GM18870 (cell line): Measurements from ENCODE around the gene CLCN4.

ENCODE experiments used
- ATAC-seq: cut with Tn5 transposase; IDR thresholded peaks from one replicate; pipeline ENCODE4 v1.9.1; 2021; ENCODE audit warnings: moderate library complexity; ENCODE audit not compliant: unreplicated experiment

CLCN4 gene

DNA sequence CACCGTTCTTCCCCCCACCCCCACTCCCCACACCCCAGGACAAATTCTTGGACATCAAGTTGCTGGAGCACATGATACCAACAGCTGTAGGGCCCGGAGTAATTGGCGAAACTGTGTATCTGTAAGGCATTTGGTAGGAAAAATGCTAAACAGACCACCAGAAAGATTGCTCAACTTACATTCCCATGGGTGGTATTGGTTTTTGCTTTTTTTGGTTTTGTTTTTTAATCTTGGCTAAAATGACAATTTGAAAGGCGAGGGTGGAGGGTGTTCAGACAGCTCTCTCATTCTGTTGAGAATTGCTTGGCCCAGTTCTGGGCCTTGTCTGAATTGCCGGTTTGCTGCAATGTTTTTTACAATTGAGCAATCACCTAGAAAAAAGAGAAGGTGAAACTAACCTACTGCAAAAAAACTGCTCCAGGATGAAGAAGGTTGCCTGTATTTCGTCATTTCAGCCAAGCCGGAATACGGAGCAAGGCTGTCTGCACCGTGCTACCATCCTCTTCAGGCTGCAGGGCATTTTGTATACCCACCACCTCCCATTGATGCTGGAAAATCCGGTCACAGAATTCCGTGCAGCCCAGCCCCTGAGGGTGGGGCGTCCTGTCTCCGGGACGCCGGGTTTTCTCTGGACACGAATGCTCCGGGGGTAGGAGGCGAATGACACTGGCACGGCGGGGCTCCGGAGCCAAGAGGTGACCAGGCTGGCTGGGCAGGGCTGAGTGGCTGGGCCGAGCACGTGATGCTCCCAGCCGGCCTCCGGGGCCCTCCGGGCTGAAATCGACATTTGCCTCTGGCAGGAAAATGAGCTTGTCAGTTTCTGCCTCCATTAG, at the start of gene CLCN4:
Gene CLCN4 (plus strand): TSS at position 777 of the 833 bp plus-strand sequence. CDS start 28,058 bp downstream, outside the sequence.
- peak; percentile 63 for ATAC-seq

GRCh38 chrX:10107483-10107882, 49.3 kb upstream of the CLCN4 start:
- no peak for ATAC-seq

DNA sequence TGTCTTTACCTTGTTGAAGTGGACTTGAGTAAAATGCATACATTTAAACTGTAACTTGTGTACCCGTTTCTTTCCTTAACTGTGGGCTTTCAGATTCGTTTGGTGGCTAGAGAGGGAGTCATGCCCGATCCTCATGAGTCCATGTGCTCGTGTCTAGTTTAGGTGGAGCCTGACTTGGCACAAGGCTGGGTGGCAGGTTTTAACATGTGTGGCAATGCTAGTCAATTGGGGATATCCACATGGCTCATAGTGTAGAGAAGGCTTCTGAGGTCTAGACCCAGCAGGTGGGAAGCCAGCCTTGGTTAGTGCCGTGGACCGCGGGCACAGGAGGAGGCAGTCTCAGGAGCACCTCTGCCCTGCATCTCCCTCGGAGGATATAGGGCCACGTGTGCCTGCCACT, 48.5 kb upstream of the CLCN4 start:
- no peak for ATAC-seq

- ATAC-seq = no peak
These were observed 47.1 kb upstream of the CLCN4 start for GRCh38 chrX:10109695-10110094.

DNA sequence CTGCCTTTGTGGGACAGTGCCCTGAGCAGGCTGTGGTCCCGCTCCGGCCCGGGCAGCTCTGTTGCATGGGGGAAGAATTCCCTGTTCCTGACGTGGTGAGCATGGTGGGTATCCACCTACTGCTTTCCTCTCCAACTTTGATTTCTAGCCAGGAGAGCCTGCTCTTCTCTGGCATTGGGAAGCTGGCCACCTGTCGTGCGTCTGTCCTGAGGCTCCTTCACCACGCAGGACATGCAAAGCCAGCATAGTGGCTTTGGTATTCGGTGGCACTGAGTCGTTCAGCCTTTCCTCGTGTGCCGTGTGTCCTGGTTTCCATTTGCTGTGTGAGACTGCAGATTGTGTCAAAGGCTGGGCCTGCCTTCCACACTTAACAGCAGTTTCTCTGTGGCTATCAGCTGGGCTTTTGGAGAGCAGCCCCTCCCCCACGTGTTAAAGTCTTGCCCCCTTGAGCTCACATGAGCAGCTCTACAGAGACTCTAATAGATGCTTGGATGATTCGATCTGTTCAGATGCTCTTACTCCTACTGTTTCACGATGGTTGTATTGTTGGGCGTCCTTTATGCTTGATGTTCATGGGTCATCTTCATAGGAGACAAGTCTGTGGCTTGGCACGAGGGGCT, 46.3 kb upstream of the CLCN4 start:
- ATAC-seq = no peak

DNA sequence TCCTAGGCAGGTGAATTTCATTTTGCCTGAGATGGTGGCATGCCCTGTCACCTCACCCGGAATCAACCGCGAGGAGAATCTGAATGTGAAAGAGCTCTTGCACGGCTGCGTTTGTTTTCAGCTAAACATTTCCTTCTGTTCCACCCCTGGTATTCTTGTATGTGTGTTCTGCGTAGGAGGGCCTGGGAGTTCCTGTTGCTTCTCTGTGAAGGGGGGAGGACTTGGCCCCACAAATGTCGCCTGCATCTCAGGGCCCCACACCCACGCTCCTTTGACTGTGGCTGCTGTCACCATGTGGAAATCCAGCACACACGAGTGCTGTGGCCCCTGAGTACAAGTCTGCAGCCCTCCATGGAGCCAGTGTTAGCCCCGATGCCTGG, 45.8 kb upstream of the CLCN4 start:
- ATAC-seq = peak; percentile 37

DNA sequence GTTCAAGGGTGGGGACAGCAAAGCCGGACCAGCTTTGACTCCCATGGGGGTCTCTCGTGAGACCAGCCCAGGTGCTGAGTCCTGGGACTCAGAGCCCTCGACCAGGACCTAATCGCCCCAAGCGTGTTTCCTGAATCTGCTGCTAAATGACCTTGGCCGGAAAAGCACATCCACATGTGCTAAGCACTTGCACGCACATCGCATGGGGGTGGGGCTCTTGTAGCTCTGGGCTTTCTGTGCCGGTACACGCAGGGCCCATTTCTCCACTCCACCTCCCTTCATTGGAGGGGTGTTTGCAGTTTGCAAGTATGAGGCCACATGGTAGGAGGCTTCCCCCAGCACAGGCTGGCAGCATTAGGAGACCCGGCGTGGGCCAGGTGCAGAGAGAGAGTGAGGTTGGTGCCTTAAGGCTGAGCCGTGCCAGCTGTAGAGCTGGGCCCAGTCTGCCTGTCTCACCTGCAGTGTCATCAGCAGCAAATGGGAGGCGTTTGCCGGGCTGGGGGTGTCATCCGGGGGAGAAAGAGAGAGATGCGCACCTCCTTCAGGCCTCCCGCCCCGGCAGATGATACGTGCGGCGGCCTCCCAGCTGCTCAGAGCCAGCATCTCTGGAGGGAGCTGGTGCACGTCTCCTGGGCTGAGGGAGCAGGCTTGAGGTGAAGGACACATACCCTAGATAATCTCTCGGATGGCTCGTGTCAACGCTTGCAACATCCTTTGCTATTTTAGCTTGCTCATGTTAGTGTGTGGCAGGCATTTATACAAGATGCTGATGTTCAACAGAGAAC, 45.2 kb upstream of the CLCN4 start:
- ATAC-seq = peak; percentile 38

- ATAC-seq = peak; percentile 54
These were observed 44.3 kb upstream of the CLCN4 start for GRCh38 chrX:10112510-10112909.

DNA sequence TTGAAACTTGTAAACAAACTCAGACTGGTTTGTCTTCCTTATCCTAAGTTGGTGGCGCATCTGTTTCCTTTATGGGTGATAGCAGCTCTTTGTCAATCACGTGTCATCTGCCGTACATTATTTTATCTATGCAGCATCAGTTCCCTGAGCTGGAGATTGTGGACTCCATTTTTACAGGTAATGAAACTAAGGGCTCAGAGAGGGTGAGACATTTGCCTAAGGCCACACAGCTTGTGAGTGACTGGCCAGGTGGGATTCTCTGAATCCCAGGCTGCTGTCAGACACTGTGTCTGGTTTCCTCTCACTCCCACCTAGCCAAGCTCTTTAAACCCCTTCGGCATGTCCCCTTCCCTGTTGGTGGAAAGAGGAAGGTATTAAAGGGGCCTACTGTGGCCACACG, 41.7 kb upstream of the CLCN4 start:
- ATAC-seq = no peak

DNA sequence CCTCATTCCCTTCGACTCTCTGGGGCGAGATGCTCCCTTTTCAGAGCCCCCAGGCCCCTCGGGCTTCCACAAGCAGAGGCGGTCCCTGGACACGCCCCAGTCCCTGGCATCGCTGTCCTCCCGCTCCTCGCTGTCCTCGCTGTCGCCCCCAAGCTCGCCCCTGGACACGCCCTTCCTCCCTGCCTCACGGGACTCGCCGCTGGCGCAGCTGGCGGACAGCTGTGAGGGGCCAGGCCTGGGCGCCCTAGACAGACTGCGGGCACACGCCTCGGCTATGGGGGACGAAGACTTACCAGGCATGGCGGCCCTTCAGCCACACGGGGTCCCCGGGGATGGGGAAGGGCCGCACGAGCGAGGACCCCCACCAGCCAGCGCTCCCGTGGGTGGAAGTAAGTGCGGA, 39.5 kb upstream of the CLCN4 start:
- no peak for ATAC-seq

DNA sequence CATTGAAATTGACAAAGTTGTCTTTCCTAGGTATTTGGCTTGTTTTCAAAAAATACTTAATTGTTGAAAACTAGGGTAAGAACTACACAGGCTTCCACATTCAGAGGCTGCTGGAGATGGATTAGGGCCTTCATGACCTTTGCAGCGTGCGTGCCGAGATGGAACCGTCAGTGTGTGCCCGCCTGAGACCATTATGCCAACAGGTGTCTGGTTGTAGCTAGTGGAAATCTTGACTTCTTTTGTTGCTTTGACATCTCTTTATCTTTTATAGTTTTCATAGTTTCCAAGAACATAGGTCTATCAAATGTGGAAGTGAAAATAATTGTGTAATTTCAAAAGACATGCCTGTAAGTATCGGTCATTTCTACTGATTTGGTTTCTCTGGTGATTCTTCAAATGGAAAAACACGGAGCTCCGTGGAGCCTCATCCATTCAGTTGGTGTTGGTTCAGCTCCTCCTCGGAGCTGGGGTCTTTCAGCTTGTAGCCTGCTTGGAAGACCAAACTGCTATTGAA, 38.9 kb upstream of the CLCN4 start:
- ATAC-seq = no peak

DNA sequence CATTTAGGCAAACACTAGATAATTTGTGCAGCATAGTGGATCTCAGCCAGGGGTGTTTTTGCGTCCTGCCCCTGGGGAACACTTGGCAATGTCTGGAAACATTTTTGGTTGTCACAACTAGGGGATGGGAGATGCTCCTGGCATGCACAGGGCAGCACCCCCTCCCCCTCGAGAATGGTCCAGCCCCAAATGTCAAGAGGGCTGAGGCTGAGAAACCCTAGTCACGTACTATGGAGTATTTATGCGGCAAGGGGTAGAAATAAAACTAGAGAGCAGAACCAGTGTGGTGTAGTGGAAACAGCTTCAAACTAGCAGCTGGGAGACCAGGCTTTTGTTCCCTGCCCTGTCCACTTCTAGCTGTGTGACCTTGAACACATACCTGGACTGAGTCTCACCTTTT, 38.2 kb upstream of the CLCN4 start:
- no peak for ATAC-seq

- peak; percentile 68 for ATAC-seq
These were observed 37.3 kb upstream of the CLCN4 start for GRCh38 chrX:10119399-10119990.

DNA sequence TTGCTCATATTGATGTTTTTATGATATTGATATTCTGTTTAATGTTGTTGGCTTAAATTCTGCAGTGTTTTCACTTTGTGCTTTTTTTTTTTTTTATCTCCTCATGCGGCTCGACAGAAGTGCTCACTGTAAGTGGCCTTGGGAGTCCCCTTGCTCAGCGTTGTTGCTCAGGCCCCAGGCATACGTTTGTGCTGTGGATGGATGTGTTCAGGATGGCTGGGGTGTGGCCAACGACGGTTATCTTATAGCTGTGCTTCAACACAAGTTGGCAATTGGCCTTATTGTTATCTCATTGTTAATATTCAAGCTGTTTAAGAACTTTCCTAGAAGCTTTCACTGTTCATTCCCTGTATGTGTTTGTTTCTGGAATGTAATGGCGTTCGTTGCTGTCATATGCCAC, 36.4 kb upstream of the CLCN4 start:
- no peak for ATAC-seq

DNA sequence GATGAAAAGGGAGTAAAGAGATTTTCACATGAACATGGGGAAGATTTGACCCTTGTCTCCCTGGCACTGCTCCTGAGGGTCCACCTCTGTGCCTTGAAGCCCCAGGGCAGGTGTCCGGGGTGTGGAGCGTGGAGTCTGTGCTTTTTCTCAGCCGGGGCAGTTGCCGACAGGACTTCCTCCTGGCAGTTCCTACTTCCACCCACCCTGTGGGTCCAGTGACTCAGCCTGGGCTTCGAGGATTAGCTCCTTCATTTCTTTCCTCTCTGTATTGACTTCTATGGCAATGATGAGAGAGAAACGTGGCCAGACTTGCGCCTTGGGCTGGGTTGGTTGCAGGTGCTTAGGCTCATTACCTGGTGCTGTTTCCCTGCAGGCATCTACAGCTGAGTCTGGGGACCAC, 35.9 kb upstream of the CLCN4 start:
- ATAC-seq = no peak

DNA sequence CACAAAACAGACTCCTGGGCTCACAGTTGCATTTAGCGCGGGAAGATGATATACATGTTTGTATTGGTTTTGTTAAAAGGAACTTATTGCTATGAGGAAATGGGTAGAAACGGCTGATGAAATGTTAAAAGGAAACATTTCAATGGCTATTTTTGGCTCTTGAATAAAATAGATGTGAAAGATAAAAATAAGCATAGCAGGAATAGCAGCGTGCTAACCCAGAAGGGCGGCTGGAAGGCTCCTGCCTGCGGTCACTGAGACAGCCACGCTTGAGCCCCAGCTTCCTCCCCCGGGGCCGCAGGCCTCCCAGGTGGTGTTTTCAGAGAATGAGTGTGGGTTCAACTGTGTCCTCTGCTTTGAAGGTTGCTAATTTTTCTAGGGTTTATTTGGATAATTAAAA, 35.0 kb upstream of the CLCN4 start:
- ATAC-seq = peak; percentile 49

- ATAC-seq = no peak
These were observed 32.1 kb upstream of the CLCN4 start for GRCh38 chrX:10124506-10125247.

- ATAC-seq = no peak
These were observed 31.5 kb upstream of the CLCN4 start for GRCh38 chrX:10125248-10125615.

GRCh38 chrX:10126044-10126443, 30.7 kb upstream of the CLCN4 start:
- ATAC-seq = no peak

- ATAC-seq = no peak
These were observed 29.9 kb upstream of the CLCN4 start for GRCh38 chrX:10126834-10127233.

- no peak for ATAC-seq
These were observed 28.4 kb upstream of the CLCN4 start for GRCh38 chrX:10128386-10128785.
